HG02870 (cell line): ENCODE measurements around the gene GRAP2.
"Not testable (repeated sequence)": the region's sequence is repeated elsewhere in the genome, so short reads cannot be mapped to it uniquely, and the experiment has no call there.

Source experiments
- ATAC-seq: cut with Tn5 transposase; IDR thresholded peaks from one replicate; pipeline ENCODE4 v1.9.1; 2021; ENCODE audit warnings: mild to moderate bottlenecking, moderate library complexity; ENCODE audit not compliant: unreplicated experiment

Gene GRAP2

DNA sequence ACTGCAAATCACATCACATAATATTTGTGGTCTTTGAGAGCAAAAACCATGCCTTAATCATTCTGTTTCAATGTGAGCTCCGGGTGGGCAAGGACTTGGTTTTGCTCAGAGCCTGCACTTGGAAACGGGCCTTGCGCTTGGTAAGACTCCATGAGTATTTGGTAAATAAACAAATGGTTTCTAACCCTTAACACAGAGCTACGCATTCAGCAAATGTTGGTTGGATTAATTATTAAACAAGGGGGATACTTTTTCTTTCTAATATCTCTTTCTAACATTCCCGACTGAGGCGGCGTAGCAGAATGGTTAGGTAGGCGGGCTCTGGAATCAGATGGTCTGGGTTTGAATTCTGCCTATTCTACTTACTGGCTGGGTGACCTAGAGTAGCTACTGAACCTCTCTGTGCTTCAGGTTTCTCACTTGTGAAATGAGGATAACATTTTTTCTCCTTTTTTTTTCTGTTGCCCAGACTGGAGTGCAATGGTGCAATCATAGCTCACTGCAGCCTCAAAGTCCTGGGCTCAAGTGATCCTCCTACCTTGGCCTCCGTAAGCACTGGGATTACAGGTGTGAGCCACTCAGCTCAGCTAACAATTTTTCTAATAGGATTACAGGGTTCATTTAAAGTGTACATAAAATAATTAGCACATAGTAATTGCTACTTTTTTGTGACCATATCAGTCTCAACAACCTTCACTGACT, 90.4 kb downstream of the GRAP2 start:
- no peak for ATAC-seq

DNA sequence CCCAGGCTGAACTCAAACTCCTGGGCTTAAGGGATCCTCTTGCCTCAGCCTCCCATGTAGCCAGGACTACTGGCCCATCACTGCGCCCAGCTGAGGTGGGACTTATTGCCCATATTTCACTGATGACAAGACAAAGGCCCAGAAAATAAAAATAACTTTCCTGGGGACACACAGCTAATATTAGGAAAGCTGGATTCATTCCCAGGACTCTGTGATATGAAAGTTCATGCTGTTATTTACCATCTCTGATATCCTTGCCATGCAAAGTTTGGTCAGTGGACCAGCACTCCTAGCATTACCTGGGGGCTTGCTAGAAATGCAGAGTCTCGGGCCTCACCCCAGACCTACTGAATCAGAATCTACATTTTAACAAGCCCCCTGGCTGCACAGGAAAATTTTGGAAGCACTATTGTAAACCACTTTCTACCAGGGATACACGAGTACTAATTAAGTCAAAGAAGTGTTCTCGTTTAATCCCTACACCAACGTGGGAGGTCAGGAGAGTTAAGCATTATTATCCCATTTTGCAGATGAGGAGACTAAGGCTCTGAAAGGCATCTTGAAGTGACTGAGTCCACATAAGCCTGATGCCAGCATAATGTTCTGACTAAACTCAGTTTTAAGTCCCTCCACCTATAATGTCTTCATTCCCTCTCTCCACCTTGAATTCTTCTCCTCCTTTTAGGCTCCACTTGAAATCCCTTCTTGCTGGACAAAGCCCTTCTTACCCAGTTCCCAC, 91.4 kb downstream of the GRAP2 start:
- ATAC-seq, result no peak

DNA sequence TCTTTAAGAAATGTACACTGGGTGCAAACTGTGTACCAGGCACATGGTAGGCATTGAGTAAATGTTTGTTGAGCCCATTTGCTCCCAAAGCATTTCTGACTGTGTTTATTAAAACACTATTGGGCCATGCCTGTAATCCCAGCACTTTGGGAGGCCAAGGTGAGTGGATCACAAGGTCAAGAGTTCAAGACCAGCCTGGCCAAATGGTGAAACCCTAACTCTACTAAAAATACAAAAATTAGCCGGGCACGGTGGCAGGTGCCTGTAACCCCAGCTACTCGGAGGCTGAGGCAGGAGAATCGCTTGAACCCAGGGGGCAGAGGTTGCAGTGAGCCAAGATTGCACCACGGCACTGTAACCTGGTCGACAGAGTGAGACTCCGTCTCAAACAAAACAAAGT, 92.0 kb downstream of the GRAP2 start:
- ATAC-seq, result not testable (repeated sequence)

DNA sequence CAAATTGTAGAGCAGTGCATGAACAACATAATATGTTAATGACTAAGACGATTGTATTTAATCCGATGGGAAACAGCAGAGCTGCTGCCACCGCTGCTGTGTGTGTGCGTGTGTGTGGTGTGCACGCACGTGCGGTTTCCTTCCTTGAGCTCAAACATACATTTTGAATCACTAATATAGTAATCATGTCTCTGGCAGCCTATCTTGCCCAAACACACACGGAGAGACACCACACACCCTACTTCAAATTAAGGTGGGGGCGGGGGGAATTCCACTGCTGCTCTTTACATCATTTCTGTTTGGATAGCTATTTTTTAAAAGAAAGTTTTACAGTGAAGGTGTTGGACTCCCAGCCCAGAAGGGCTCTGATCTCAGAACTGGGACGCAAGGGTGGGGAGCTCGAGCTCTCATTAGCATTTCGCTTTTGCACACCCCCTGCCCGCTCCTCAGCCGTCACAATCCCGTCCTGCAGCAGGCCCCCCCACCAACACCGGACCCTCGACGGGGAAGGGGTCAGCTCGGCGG, 93.2 kb downstream of the GRAP2 start:
- ATAC-seq, result no peak

DNA sequence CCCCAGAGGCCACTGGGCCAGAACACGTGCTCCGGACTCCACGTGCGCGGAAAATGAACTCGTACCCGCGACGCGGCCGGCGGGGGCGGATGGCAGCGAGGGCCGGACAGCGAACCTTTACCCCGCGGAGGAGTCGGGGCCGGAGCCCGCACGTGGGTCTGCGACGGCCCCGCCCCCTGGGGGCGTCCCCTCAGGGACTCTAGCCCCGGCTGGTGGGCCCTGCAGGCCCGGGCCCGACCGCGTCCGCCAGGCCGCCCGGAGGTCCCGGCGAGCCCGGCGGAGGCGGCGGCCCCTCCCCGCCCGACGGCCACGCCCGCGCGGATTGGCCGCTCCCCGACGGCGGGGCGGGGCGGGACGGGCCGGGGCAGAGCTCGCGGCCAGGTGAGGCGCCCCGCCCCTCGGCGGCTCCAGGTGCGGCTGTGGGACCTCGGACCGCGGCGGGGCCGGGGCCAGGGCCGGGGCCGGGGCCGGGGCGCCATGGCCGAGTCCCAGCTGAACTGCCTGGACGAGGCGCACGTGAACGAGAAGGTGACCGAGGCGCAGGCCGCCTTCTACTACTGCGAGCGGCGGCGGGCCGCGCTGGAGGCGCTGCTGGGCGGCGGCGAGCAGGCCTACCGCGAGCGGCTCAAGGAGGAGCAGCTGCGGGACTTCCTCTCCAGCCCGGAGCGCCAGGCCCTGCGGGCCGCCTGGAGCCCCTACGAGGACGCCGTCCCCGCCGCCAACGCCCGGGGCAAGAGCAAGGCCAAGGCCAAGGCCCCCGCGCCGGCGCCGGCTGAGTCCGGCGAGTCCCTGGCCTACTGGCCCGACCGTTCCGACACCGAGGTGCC, 93.9 kb downstream of the GRAP2 start, which contains the start of gene FAM83F:
TSS of gene FAM83F (plus strand) at position 389 of the 827 bp plus-strand sequence. CDS start at position 478, 89 bp downstream.
- ATAC-seq, result no peak

DNA sequence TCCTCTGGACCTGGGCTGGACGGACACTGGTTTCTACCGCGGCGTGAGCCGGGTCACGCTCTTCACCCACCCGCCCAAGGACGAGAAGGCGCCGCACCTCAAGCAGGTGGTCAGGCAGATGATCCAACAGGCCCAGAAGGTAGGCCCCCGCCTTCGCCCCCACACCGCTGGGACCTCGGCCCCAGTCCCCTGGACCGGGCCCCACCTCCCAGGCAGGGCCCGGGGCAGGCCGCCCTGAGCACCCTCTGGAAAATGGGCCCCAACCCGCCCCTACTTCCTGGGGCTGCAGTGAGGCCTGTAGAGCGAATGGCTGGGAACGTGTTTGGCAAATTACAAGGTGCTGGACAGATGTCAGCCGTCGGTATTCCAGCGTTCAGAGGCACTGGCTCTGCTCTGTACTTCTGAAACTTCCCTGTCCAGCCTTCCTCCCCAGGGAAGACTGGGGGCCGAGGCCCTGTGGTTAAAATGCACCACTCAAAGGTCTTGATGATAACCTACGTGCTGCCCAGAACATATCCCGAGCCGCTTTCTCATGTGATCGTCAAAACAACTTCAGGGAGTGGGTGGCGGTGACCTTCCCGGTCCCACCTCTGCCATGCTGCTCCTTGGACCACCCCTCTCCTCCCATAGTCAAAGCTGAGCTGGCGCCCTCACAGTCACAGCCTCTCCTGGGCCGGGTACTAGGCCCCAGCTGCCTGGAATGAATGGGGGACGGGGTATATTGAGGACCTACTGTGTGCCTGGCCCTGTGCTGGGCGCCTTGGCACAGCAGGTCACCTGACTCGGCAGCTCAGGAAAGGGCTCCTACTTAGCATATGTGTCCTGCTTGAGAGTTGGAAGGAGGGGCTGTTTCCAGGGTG, 94.7 kb downstream of the GRAP2 start:
- no peak for ATAC-seq

DNA sequence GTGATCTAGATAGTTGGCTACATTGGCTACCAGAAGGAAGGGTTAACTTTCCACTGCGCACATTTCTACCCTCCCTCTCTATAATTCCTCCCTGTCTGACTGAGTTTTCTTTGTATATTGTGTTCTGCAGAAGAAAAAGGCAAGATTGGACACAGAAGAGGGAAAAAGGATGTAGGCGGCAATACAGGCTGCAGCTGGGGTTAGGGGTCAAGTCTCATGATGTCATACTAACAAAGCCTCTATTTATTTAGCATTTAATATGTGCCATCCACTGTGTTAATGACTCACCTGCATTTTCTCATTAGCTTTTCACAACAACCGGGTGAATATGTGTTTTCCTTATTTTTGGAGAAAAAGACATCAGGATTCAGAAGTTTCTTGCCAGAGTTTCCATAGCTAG, 95.8 kb downstream of the GRAP2 start:
- ATAC-seq, result no peak

DNA sequence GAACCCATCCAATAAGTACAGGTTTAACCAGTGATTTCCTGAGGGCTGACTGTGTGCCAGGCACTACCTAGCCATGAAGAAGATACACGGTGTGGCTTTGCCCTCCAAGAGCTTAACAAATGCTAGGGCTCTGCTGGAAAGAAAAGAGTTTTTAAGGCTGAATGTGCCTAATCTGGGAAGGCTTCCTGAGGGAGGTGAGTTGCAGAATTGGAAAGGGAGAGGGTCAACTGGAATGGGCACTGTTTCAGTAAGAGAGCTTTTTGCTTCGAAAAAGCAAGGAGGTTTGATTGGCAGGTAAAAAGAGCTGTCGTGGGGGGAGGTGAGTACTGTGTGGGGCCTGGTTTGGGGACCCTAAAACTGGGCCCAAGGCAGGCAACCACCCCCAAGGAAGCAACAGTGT, 96.5 kb downstream of the GRAP2 start:
- ATAC-seq, result no peak

DNA sequence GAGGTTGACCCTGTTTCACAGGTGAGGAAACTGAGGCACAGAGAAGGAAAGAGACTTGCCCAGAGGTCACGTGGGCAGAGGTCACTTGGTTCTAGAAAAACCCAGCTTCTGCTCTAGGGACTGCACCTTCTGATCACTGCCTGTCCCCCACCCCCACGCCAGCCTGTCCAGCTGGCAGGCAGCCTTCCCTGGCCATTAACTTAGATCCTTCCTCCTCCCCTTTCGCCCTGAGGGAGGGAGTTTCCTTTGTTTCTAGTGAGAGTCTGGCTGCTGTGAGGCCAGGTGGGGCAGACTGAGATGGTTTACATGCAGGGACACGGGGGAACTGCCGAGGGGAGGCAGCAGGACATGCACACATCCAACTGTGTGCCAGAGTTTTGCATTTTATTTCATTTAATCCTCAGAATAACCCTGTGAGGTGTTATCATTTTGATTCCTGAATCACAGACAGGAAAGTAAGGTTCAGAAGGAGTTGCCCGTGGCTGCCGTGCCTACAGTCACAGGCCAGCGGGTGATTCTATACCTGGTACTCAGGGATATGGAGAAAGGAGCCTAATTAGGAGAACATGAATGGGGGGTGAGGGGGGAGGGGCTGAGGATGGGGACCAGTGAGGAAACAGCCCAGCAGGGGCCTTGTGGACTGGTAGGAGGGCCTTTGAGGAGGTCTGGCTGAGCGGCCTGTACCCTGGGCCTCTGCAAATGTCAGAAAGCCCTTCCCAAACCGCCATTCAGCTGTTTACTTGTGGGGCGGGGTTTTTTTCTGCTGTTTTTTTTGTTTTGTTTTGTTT, 97.2 kb downstream of the GRAP2 start:
- ATAC-seq, result no peak

DNA sequence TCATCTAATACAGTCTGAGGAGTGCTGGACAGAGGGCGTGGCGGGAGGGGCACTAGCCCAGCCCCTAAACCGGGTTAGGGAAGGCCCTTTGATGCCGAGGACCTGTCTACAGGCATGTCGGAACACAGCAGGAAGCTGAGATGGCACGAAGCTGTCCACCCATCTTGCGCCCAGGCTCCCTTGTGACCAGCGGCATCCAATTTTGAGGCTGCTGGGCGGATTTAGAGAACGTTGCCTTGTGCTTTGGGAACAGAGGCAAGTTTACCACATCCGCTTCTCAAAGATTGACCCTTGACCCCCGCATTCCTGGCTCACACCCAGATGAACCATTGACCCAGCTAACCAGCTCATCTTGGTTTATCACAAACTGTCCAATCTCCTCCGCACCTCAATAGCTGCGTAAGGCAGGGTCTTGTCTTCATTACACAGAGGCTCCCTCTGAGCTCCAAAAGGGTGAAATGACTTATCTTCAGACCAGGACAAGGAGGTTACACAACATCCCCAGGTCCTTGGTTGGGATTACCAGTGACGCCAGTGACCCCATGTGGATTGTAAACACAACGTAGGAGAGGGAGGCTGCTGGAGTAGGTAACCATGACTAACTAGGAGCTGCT, 98.4 kb downstream of the GRAP2 start:
- ATAC-seq, result no peak

DNA sequence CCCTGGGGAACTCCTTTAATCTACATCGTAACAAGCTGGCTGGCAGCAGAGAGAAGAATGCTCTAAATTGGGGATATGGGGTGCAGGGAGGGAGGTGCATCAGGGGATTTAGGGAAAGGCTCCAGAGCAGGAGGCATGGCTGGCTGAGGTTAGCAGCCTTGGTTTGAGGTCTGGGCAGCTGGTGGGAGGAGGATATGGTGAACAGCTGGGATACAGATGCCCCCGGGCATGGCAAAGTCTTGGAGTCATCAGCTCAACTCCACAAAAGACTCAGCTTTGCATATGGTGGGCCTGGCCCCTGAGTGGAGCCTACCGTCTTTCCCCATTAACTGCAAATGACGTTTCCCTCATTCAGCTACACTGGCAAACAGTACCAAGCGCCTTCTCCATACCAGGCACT, 99.3 kb downstream of the GRAP2 start:
- ATAC-seq, result no peak

DNA sequence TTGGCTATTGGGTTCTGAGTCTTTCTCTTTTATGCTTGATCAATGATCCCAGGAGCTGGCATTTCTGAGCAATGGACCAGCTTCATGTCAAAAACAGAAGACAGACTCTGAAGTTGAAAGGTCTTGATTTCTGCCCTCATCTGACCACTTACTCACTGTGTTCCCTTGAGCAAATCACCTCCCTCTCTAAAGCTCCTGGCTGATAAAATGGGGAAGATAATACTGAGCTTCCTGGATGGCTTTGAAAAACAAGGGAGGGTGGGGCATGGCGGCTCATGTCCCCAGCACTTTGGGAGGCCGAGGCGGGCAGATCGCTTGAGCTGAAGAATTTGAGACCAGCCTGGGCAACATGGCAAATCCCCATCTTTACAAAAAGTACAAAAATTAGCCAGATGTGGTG, 100.2 kb downstream of the GRAP2 start:
- ATAC-seq, result no peak

DNA sequence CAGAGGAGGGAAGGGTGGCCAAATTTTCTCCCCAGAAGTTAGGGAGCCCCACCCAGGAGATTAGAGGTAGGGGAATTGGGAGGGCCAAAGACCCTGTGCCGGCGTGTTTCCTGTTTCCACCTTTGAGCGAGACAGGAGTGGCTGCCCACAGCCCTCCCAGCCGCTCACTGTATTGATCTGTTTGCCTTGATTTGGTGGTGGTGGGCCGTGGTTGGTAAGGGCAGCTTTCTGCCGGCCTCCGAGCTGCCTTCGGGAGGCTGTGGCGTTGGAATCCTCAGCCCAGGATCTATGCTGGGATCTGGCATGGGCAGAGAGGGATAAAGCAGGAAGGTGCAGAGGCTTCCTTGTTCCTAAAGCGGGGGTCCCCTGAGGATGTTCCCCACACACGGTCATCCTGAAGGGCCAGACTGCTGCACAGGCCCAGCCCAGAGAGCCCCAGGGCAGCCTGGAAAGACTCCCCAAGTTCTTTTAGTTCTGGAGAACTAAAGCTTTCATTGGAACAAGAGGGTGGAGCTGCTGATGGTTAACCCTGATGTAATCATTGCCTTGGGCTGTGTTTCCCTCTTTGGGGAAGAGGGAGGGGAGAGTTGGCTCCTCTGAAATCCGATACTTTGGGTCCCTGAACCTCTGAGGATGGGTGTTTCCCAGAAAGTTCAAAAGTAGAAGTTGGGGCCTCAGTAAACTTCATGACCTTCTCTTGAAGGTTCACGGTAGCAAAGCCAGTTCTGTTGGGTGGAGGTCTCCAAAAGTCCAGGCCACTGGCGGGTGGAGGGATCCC, 101.1 kb downstream of the GRAP2 start:
- ATAC-seq, result no peak

DNA sequence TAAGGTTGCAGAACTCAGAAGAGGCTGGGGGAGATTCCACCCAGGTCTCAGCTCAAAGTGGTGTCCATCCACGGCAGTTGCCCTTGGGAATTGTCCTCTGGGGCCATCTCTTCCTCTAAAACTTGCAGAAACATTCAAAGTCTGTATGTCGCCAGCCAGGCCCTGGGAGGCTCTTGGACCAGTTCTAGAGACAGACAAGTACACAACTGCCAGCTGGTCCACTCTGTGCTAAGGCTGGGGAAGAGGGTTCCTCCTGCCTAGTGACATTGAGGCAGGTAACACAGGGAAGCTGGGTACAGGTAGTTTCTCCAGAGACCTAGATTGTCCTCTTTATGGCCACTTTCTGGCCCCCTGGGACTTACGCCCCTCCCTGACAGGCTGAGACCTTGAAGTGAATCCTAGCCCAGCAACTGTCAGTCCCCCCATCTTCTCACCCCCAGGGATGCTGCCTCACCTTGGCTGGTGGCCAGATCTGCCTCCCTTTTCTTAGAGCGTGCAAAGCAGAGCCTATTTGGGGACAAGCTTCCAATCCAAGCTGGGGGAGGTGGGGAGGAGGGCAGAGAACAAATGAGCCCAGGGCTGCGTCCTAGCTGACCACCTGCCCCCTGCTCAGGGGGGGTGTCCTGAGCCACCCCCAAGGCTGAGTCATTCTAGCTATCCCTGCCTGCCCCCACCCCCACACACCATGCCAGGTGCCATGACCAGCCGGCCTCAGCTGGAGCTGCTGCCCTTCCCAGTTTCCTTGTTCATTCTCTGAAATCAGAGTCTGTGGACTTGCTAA, 102.2 kb downstream of the GRAP2 start:
- ATAC-seq, result no peak

DNA sequence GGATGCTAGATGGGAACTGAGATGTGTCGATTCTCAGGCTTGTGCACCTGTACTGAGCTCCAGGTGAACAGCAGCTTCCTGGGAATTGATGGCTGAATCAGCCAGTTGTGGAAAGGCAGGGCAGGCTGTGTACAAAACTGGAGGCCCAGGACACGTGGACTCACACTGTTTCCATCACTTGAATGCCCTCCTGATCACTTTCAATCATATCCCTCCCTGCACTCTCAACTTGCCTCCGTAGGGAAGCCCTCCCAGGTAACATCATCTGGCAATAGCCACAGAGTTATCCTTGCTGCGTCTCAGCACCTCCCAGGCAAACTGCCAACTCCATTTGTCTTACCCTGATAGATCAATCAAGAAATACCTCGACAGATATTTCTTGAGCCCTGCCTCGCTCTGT, 104.0 kb downstream of the GRAP2 start:
- ATAC-seq, result no peak

DNA sequence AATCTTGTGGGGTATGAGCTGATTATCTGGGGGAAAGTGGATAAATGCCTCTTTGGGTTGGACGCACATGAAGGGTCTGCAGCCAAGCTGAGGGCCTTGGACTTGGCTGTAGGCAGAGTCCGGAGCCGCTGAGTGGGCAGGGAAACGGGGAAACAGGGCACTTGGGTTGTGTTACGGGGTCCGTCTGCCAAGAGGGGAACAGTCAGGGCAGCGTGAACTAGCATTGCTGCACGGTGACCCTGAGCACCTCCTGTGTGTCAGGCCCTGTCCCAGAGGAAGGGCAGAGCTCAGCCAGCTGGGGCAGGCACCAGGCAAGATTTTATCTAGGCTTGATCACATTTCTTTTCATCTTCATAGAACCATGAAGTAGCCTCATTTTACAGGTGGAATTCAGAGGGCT, 105.8 kb downstream of the GRAP2 start:
- ATAC-seq, result no peak

DNA sequence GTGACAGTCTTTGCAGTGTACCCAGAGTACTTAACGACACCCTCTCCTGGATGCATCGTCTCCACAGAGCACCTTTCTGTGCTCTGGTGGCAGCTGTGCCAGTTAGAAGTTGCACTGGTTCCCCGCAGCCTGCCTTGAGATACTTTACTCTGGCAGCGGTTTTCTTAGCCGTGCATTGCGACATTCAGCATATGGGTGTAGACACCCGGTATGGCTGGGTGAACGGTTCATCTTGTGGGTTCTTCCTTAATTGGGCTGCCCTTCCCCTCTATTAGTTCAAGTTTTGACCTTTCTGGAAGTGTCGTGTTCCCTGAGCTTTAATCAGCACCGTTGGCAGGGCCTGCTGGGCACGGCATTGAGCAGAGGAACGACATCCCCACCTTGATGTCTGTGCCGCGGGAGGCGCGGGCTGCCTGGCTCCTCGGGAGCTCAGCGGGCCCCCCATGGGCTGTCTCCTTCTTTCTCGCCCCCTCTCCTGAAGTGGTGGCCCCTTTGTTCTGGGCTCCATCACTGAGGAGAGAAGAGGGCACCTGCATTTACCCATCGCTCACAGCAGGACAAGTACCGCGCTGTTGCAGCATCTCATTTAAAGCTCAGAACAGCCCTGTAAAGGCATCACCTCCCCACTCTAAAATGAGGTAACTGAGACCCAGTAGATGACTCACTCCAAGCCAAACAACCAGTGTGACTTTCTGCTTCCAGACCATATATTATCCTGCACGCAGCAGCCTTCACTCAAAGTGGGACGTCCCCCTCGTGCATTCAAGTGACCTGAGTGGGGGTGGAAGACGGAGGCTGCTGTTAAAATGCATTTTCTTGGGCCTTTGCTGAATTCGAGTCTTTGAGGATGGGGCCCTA, 107.2 kb downstream of the GRAP2 start:
- no peak for ATAC-seq
